NCI-H2227 treated with DMSO at 0.1 percent for 48 hours (cell line): ENCODE measurements around the gene PPFIBP1.
"Not testable (repeated sequence)": the region's sequence is repeated elsewhere in the genome, so short reads cannot be mapped to it uniquely, and the experiment has no call there.

ENCODE experiments used
- DNase-seq: peaks from one replicate; lab custom pipeline; 2025; lab: John Stamatoyannopoulos, UW

PPFIBP1 gene

GRCh38 chr12:27542628-27543027 lies 18.6 kb downstream of the PPFIBP1 start:
- no peak for DNase-seq

DNA sequence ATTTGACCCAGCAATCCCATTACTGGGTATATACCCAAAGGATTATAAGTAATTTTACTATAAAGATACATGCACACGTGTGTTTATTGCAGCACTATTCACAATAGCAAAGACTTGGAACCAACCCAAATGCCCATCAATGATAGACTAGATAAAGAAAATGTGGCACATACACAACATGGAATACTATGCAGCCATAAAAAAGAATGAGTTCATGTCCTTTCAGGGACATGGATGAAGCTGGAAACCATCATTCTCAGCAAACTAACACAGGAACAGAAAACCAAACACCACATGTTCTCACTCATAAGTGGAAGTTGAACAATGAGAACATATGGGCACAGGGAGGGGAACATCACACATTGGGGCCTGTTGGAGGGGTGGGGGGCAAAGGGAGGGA lies 20.9 kb downstream of the PPFIBP1 start:
- not testable (repeated sequence) for DNase-seq

GRCh38 chr12:27545665-27546064 lies 21.7 kb downstream of the PPFIBP1 start:
- DNase-seq, result no peak

GRCh38 chr12:27547592-27547991 lies 23.6 kb downstream of the PPFIBP1 start:
- DNase-seq, result no peak

DNA sequence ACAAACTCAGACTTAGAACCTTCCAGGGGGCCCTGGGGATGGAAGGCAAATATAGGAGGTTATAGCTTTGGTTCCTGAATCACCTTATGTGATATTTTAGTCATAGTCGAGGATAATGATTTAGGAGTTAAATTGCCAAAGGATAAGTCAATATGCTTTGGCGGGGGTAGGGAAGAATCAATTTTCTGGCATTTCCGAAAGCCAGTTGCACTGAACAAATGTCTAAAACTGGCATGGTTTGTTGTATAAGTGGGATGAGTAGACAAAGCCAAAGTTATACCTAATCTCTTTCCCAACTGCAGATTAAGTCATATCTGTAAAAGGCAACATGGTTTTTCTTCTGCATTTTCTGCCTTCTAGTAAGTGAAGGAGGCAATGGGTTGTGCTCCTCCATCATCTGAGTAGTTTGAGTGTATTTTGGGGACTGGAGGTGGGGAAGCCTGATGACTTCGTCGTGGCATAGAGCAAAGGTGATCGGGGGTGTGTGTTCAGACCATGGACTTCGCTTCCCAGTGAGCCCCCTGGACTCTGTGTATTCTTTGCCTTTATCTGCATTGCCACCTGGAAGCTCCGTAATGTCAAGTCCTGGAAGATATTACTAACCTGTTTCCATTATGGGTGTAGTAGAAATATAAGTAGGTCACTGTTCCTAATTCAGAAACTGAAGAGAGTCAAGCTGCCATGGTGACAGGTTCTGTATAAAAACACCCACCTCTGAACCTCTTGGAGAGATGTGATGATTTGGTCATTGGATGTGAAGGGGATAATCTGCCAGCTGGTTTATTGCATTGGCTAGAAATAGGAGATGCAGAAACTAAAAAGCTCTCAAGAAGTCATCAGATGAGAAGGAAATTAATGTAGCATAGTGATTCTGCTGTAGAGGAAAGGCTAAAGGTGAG lies 24.5 kb downstream of the PPFIBP1 start:
- no peak for DNase-seq

DNA sequence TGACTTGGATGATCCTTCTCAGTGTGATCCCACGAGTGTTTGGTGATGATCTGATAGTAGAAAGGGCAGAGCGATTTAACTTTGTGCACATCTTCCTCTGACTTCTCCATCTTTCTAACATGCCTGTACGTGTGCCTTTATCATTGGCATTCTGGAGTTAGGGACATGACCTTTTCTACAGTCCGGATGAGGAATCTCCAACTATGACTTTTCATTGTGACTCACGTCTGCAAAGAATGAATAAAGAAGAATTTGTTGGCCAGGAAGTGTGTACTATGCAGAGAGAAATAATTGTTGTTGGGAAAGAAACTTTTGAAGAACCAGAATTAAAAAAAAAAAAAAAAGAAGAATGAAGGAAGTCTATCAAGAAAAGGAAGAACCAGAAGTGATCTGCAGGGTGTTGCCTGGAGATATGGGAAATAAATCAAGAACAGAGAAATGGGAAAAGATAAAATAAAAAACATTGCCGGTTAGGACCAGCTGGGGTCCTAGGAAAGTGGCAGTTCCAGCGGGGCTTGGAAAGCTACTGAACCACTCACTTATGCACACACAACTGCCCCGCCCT lies 25.3 kb downstream of the PPFIBP1 start:
- DNase-seq, result no peak

DNA sequence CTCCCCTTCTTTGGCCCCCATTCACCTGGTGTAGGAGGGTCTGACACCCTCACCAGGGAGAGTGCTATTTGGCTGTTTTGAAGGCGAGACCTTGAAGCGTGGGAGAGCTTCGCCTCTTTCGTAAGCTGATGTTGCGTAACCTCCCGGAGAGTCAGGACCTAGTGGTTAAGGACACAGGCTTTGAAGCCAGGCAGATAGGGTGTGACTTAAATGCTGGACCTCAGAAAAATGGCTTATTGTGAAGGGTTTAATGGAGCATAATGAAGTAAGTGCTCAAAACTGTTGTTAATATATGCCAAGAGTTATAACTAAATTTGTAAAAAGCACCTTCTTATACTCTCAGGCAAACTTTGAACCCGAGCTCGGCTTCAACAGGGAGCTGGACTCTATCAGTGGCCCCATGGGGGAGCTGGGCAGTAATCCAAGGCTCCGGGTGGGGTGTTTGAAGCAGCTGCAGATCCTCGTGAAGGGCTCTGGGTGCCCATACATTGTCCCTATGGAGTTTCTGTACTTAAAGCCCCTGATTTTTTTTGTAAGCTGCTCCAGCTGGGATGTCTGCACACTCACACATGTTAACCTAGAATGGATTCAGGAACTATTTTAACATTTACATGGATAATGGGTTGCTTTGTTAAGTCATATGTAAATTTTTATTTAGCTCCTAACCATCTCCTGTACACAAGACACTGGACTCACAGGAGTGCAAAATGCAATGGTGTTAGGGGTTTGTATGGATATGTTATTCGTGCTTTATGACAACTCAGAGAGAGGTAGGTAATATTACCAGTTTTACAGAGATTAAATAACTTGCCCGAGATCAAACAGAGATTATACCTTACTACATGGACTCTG lies 26.0 kb downstream of the PPFIBP1 start:
- no peak for DNase-seq

- no peak for DNase-seq
These were observed 26.6 kb downstream of the PPFIBP1 start for GRCh38 chr12:27550653-27550975.

DNA sequence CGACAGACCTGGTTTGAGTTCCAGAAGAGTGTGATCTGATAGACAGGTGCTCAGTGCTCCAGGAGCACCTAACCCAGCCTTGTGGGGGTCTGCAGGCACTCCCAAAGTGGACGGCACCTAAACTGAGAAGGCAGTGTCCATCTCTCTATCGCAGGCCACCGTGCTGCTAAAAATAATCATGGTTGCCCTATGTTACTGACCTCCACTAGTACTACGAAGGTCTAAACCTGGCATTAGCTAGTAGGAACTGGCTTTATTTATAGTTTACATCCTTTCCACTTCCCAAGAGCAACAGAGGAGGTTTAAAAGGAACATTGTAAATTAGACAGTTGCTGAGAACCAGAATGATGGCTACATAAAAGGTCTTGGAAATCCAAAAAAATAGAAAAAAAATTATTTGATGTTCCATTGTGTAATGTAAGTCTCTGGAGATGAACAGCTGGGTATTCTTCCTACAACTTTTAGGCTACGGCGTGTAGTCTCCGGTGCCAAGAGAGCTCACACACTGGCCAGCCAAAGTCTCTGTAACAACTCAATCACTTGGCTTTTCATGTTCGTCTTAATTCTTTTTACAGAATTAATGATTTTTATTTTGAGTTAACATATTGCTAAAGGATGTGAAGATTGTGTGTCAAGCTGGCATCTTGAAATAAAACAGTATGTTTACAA lies 27.3 kb downstream of the PPFIBP1 start:
- DNase-seq, result no peak

GRCh38 chr12:27552235-27552634 lies 28.2 kb downstream of the PPFIBP1 start:
- no peak for DNase-seq

DNA sequence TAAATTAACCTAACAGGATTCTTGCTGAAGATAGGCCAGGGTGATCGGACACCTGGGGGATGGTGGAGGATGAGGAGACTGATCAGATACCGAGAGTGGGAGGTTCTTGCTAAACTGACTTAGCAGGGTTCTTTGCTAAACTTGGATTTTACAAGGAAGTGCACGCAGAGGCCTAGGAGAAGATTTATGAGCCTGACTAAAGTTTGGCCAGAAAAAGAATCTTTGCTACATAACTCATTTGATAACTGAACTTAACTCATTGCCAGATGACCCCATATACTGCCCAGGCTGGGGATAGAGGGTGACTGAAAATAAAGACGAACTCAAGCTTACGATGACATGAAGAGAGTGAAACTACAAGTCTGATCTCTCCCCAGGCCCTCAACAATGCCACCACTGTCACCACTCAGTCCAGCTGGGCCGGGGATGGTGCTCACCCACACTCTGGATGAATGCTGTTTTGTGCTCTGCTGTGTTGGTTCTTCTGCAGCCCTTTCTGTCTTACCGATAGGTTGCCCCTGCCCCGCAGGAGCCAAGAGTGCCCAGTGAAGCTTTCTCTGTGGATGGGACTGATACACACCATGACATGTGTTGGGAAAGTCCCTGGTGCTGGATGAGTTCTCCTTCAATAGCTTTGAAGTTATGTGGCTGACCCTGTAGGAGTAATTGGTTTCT lies 29.0 kb downstream of the PPFIBP1 start:
- DNase-seq, result no peak

GRCh38 chr12:27553941-27554340 lies 29.9 kb downstream of the PPFIBP1 start:
- no peak for DNase-seq

- DNase-seq, result no peak
These were observed 30.6 kb downstream of the PPFIBP1 start for GRCh38 chr12:27554421-27555186.

GRCh38 chr12:27555361-27555760 lies 31.4 kb downstream of the PPFIBP1 start:
- no peak for DNase-seq

DNA sequence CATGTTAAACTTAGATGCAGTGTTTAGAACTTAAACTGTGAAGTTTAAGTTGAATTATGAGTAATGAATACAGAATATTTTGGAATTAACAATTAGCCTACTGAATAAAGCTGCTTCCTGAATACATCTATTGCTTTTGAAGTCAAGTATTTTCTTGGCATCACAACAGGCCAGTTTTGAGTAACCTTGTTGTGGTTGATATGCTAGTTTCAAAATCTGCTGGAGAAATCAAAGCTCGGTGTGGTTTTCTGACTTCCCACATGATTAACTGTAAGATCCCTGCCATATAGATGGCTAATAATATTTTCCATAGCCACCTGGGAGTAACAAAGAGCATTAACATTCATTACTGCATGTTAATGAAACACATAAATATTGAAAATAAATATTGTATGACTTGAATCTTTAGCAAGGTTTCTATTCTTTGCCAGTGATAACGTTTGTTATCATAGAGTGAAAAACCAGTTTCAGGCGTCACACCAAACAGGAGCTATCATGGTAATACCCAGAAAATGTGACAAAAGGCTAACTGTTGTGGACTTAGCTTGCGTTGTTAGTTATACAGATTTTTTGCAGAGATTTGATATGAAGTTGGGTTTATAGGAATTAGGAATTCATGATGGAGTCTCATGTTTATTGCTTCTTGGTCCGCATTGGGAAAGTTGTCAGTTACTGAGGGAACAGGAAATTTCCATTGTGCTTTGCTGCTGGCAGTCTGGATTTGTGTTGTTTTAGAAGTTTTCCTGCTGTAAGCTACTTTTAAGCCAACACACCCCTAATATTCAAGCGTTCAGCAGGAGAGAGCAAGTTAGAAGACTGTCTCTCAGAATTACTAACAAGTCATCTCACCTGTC lies 32.1 kb downstream of the PPFIBP1 start:
- DNase-seq, result no peak

GRCh38 chr12:27560126-27560525 lies 36.1 kb downstream of the PPFIBP1 start:
- no peak for DNase-seq

DNA sequence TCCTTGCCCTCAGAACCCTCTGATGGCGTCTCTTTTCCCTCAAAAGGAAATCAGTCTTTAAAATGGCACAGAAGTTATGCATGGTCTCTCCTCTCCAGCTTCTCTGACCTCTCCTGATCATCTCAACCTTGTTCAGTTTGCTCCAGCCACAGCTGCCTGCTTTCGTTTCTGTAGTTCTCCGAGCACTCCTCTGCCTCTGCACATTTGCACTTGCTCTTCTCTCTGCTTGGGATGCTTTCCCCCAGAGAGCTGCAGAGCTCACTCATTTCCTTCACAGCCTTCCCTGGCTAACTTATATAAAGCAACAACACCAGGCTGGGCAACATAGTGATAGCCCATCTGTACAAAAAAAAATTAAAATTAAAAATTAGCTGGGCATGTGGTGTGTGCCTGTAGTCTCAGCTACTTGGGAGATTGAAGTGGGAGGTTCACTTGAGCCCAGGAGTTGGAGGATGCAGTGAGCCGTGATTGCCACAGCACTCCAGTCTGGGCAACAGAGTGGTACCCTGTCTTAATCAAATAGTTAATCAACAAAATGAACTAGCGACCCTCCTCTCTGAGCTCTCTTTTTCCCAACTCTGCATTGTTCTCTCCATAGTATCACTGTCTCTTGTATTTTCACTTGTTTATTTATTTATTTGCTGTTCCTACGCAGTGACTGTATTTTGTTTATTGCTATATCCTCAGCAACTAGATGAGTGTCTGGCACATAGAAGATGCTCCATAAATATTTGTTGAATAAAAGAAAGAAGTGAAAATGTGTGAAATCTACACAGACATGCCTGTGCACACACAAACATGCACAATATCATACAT lies 37.7 kb downstream of the PPFIBP1 start:
- DNase-seq, result no peak

DNA sequence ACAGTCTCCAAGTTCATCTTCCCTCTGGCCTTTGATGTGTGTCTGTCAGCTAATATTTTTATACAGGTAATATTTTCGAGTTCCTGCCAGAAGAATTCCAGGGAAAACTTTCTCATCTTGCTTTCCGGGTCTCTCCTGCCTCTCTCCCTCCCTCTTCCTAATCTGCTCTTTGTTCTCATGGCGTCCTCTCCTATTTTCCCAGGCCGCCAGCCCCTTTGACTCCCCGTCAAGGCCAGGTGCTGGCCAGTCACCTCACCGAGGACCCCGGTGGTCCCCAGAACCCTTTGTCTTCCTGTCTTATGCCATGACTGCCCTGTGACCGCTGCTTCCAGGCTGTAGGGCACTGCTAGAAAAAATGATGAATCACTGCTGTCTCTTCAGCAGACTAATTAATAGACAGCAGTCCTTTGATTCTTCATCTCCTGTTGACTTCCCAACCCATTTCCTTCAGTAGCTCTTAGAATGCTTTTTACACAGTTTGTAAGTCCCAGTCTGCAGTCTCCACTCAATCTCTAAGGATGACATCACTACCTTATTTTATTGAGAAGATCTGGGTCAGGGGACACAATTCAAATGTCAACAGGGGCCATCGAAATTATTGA lies 40.7 kb downstream of the PPFIBP1 start:
- no peak for DNase-seq

GRCh38 chr12:27566159-27566558 lies 42.2 kb downstream of the PPFIBP1 start:
- DNase-seq, result no peak
